HUDEP-2 (cell line): Measurements from ENCODE around the gene SGK1.
"Not testable (repeated sequence)": the region's sequence is repeated elsewhere in the genome, so short reads cannot be mapped to it uniquely, and the experiment has no call there.

Experiments
- DNase-seq, 76 experiments: peaks; one replicate each; lab custom pipeline; 2025; ENCODE audit not compliant: unreplicated experiment in 76 of 76; lab: John Stamatoyannopoulos, UW

Gene SGK1

GRCh38 chr6:134258849-134259306 is 59.0 kb downstream of the SGK1 start:
- no peak for DNase-seq

- DNase-seq = no peak
Observed at GRCh38 chr6:134257516-134257915, 60.4 kb downstream of the SGK1 start.

GRCh38 chr6:134256862-134257261 is 61.0 kb downstream of the SGK1 start:
- no peak for DNase-seq

- DNase-seq = not testable (repeated sequence)
Observed at GRCh38 chr6:134255280-134255679, 62.6 kb downstream of the SGK1 start.

- no peak for DNase-seq
Observed at GRCh38 chr6:134254118-134254517, 63.8 kb downstream of the SGK1 start.

GRCh38 chr6:134253681-134254080 is 64.2 kb downstream of the SGK1 start:
- no peak for DNase-seq

GRCh38 chr6:134251320-134251719 is 66.6 kb downstream of the SGK1 start:
- DNase-seq = no peak

GRCh38 chr6:134250776-134251175 is 67.1 kb downstream of the SGK1 start:
- no peak for DNase-seq

GRCh38 chr6:134249759-134250602 is 67.9 kb downstream of the SGK1 start:
- DNase-seq = peak in 8 of 76 experiments; percentile 9 to 37 (median 24)

GRCh38 chr6:134249239-134249758 is 68.6 kb downstream of the SGK1 start:
- no peak for DNase-seq

GRCh38 chr6:134247844-134248580 is 69.9 kb downstream of the SGK1 start:
- no peak for DNase-seq

GRCh38 chr6:134247231-134247833 is 70.6 kb downstream of the SGK1 start:
- DNase-seq = no peak

- DNase-seq = no peak
Observed at GRCh38 chr6:134245706-134246105, 72.2 kb downstream of the SGK1 start.

GRCh38 chr6:134245041-134245440 is 72.9 kb downstream of the SGK1 start:
- DNase-seq = peak in 21 of 76 experiments; percentile 2 to 38 (median 14)

GRCh38 chr6:134240665-134241431 is 77.1 kb downstream of the SGK1 start:
- DNase-seq = peak in 70 of 76 experiments; percentile 11 to 84 (median 62)

GRCh38 chr6:134238960-134239795 is 78.7 kb downstream of the SGK1 start:
- no peak for DNase-seq

GRCh38 chr6:134238006-134238405 is 79.9 kb downstream of the SGK1 start:
- DNase-seq = no peak

GRCh38 chr6:134235937-134236751 is 81.8 kb downstream of the SGK1 start:
- DNase-seq = no peak

- DNase-seq = not testable (repeated sequence)
Observed at GRCh38 chr6:134235334-134235733, 82.6 kb downstream of the SGK1 start.
